AG09319 (cell line): ENCODE results near the gene DVL2.

ENCODE experiments used
- DNase-seq: peaks from one replicate; pipeline ENCODE4 v3.0.0-alpha.2; 2010; ENCODE audit warnings: low read depth; ENCODE audit errors: extremely low read depth
- TF ChIP-seq, protein P1 (sequence below): IDR thresholded peaks from 2 replicates; pipeline ENCODE4 v1.5.1; 2011; ENCODE audit warnings: low read depth, mild to moderate bottlenecking, inconsistent platforms, low read length, moderate library complexity

DVL2 gene

GRCh38 chr17:7208027-7208571 lies 26.2 kb downstream of the DVL2 start:
- TF ChIP-seq, protein P1, sequence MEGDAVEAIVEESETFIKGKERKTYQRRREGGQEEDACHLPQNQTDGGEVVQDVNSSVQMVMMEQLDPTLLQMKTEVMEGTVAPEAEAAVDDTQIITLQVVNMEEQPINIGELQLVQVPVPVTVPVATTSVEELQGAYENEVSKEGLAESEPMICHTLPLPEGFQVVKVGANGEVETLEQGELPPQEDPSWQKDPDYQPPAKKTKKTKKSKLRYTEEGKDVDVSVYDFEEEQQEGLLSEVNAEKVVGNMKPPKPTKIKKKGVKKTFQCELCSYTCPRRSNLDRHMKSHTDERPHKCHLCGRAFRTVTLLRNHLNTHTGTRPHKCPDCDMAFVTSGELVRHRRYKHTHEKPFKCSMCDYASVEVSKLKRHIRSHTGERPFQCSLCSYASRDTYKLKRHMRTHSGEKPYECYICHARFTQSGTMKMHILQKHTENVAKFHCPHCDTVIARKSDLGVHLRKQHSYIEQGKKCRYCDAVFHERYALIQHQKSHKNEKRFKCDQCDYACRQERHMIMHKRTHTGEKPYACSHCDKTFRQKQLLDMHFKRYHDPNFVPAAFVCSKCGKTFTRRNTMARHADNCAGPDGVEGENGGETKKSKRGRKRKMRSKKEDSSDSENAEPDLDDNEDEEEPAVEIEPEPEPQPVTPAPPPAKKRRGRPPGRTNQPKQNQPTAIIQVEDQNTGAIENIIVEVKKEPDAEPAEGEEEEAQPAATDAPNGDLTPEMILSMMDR, result no peak
- DNase-seq, result no peak

DNA sequence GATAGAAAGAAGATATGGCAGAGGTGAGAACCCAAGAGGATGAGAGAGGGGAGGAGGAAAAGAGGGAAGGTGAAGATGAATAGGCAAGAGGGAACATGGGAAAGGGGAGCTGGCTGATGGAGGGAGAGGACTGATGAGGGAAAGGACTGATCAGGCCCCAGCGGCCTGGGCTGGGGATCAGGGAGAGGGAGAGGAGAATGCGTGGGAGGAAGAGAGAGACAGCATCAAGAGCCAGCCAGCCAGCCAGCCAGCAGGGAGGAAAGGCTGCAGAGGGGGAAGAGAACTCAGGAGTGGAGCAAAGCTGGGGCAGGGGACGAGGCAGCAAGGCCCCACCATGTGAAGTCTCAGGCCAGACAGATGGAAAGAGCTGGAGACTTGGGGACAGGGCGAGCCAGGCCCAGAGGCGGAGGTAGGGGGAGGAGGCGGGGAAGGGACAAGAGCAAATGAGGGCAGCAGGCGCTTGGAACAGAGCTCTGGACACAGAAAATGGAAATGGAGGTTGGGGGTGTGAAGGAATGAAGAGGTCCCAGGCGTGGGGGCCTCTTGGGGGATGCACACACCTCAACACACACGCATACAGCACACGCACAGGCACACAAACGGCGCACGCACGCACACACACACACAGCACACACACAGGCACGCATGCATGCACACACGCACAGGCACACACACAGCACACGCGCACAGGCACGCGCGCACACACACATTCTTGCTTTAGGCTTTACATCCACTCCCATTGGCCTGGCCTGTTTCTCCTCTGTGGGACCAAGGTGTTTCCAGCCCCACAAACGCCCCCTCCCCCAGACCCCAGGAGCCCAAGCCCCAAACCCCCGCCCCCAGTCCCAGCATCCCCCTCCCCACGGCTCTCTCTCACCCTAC lies 27.0 kb downstream of the DVL2 start:
- no peak for DNase-seq
- TF ChIP-seq, protein P1, result no peak

DNA sequence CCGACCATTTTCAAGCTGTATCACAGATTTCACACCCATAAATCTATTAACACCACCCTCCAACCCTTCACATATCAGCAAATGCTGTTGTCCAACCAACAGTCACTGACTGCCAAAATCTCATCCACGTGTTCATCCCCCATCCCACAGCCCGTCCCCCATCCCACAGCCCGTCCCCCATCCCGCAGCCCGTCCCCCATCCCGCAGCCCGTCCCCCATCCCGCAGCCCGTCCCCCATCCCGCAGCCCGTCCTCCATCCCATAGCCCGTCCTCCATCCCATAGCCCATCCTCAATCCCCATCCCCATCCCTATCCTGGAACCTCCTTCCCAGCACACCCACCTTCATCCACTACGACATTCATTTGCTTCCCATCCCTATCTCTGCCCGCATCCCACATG lies 28.8 kb downstream of the DVL2 start:
- no peak for DNase-seq
- TF ChIP-seq, protein P1, result no peak

DNA sequence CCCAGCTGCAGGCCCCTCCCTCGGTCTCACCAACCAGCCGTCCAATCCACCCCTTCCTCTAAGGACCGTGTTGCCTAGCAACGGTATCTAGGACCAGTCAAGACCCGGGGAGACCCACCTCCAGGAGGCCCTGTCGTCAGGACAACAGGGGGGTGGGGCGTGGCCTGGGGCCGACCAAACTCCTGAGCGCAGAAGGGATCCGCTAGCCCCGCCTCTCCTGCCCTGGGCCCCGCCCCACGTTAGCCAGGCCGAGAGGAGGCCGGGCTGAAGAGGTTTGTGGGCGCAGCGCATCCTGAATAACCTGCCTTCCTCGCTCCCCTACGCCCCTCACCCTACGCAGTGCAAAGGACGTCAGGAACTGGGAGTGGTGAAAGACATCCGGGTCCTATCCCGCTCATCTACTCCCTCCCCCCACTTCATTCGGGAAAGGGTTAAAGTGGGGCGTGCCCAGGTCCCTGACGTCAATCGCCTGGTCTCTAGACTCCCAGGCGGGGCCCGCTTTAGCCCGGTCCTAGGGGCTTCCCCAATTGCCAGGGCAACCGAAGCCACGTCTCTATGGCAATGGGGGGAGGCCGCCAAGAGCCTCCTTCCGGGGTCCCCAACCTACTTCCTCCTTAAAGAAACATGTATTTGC lies 29.4 kb downstream of the DVL2 start:
- DNase-seq, result no peak
- TF ChIP-seq, protein P1, result no peak

DNA sequence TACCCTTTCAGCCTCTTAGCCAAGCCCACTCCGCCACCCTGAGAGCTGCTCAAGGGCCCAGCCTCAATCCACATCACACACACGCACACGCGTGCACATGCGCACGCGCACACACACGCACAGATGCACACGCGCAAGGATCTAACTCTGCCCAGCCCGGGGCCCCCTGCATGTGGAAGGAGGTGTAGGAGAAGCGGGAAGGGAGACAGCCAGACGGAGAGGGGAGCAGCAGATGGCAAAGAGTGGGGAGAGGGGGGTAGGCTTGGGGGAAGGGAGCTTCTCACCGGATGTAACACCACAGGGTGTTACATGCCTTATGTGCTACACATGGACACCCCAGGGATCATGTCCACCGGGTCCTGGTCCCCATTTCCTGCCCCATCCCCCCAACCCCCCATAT lies 30.0 kb downstream of the DVL2 start:
- DNase-seq, result no peak
- TF ChIP-seq, protein P1, result no peak

GRCh38 chr17:7203391-7203790 lies 30.9 kb downstream of the DVL2 start:
- TF ChIP-seq, protein P1, result no peak
- DNase-seq, result no peak
